ENCODE results near the gene GUCA2A. TPM values are rescaled to one million over a fixed set of nuclear protein-coding genes. Genes with fewer than 3 reads are reported as not detected.

GUCA2A gene
- total and polyA plus RNA-seq, 2 of the 13 experiments (the other 11 are each of a cell fraction or from before 2014, with no cell fraction given), result not detected

DNA sequence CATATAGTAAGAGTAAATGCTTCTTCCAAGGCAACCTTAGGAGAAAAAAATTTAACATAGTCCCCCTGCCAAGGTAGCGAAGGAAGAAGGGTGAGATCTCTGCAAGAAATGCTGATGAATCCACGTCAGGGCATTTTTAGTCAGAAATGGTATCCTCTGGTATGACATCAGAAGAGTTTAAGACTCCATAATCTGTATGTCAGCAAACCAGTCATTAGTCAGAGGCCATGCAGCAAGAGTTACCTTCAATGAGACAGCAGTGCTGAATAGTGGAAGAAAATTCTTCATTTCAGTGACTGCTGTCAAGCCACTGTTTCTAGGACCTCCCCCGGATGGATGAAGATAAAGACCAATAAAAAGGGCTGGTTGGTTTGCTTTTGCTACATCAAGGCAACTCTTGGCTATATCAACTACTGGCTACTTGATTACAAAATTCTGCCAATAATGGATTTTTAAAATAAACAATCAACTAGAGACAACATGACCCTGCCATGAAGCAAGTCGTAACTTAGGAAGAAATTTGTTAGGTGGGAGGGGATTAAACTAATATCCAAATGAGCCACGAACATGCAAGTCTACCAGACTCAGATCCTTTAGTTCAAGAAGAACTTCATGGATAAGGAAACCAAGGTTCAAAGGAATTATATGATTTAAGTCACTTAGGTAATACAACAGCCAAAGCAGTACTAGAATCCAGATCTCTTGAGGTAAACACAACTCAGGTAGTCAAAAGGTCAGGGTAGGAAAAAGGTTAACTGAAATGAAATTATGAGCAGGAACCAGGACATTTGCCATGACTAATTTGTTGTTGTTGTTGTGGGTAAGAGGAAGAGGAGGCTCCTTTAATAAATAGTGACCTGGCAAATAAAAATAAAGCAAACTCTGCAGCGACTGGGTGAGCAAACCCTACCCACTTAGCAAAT, 25.6 kb upstream of the GUCA2A start:
- ChIA-PET POLR2A (no interaction called here), CTCF (ENCODE audit: low intra/inter-chr PET ratio, low total read pairs) (no interaction called here)
- Histone ChIP-seq H3K4me2 (ENCODE audit: low read depth, low read length) (no peak overlapping the region), H3K79me2 (ENCODE audit: insufficient read depth, low read length) (no peaks in the 10 kb centered on the region), H3K4me3 (replicated peaks in 1 of 3; ENCODE audit: insufficient read depth in 1 of 3, low read depth in 2 of 3, low read length in 3 of 3) (no peak overlapping the region), H3K27ac (ENCODE audit: extremely low read length, insufficient read depth, low read length) (no peak overlapping the region), H3K4me1 (ENCODE audit: insufficient read depth, low read length) (0 out of 2 replicates have a peak, but pooled peaks cover 7% of the 10 kb centered on the region), H3K9me3 (ENCODE audit: low read length) (no peaks in the 10 kb centered on the region), H3K27me3 (ENCODE audit: control insufficient read depth in 1 of 2, insufficient read depth in 2 of 2, low read length in 2 of 2) (no peaks in the 10 kb centered on the region), H3K36me3 (replicated peaks in 1 of 2; ENCODE audit: control insufficient read depth in 1 of 2, insufficient read depth in 2 of 2, low read length in 2 of 2) (peaks cover 17 to 75% of the 10 kb centered on the region in 2 experiments), H3K9ac (ENCODE audit: insufficient read depth, low read depth, low read length) (no peak overlapping the region), H4K20me1 (ENCODE audit: insufficient read depth, low read length) (no peaks in the 10 kb centered on the region), H2AFZ (ENCODE audit: low read length) (no peak overlapping the region)
- ATAC-seq (no peak), DNase-seq (ENCODE audit: low spot score) (no peak), FAIRE-seq (no peak)
- intact Hi-C loops (cut with micrococcal nuclease; ENCODE audit: unreplicated experiment) (no loop called here), in situ Hi-C loops (cut with HindIII; ENCODE audit: extremely low pct_ligation_motif_present, low pct_unique_long_range_greater_than_20kb) (no loop called here)
- no TSS peak for BruUV-seq (replicated peaks)
- TF ChIP-seq MAFK (conservative IDR thresholded peaks at IDR 0.05 in 1 of 2, IDR thresholded peaks at IDR 0.05 in 1 of 2; ENCODE audit: low read length in 2 of 2), result no peak
- TF ChIP-seq ZNF768 (CRISPR knock-in tag; IDR thresholded peaks at IDR 0.05), result no peak
- TF ChIP-seq TAF1 (CRISPR knock-in tag; IDR thresholded peaks at IDR 0.05), result no peak
- no peak for TF ChIP-seq ZNF678 (CRISPR knock-in tag; IDR thresholded peaks at IDR 0.05)
- TF ChIP-seq, protein P1, sequence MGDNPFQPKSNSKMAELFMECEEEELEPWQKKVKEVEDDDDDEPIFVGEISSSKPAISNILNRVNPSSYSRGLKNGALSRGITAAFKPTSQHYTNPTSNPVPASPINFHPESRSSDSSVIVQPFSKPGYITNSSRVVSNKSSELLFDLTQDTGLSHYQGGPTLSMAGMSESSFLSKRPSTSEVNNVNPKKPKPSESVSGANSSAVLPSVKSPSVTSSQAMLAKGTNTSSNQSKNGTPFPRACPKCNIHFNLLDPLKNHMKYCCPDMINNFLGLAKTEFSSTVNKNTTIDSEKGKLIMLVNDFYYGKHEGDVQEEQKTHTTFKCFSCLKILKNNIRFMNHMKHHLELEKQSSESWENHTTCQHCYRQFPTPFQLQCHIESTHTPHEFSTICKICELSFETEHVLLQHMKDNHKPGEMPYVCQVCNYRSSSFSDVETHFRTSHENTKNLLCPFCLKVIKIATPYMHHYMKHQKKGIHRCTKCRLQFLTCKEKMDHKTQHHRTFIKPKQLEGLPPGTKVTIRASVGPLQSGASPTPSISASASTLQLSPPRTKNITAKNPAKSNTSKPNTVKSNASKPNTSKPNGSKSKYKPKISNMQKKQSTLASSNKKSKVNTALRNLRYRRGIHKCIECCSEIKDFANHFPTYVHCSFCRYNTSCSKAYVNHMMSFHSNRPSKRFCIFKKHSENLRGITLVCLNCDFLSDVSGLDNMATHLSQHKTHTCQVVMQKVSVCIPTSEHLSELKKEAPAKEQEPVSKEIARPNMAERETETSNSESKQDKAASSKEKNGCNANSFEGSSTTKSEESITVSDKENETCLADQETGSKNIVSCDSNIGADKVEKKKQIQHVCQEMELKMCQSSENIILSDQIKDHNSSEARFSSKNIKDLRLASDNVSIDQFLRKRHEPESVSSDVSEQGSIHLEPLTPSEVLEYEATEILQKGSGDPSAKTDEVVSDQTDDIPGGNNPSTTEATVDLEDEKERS (CRISPR knock-in tag; IDR thresholded peaks at IDR 0.05), result no peak
- no peak for TF ChIP-seq PCBP2 (optimal IDR thresholded peaks at IDR 0.05; ENCODE audit: low read depth, low read length, poor library complexity, severe bottlenecking)
- TF ChIP-seq BRCA1 (CRISPR knock-in tag; IDR thresholded peaks at IDR 0.05), result no peak
- TF ChIP-seq, protein P2, sequence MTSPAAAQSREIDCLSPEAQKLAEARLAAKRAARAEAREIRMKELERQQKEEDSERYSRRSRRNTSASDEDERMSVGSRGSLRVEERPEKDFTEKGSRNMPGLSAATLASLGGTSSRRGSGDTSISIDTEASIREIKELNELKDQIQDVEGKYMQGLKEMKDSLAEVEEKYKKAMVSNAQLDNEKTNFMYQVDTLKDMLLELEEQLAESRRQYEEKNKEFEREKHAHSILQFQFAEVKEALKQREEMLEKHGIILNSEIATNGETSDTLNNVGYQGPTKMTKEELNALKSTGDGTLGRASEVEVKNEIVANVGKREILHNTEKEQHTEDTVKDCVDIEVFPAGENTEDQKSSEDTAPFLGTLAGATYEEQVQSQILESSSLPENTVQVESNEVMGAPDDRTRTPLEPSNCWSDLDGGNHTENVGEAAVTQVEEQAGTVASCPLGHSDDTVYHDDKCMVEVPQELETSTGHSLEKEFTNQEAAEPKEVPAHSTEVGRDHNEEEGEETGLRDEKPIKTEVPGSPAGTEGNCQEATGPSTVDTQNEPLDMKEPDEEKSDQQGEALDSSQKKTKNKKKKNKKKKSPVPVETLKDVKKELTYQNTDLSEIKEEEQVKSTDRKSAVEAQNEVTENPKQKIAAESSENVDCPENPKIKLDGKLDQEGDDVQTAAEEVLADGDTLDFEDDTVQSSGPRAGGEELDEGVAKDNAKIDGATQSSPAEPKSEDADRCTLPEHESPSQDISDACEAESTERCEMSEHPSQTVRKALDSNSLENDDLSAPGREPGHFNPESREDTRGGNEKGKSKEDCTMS (CRISPR knock-in tag; conservative IDR thresholded peaks at IDR 0.05), result no peak
- TF ChIP-seq SETDB1 (CRISPR knock-in tag; IDR thresholded peaks at IDR 0.05; ENCODE audit: borderline replicate concordance), result no peak
- TF ChIP-seq TCF7 (IDR thresholded peaks at IDR 0.05; ENCODE audit: low read depth), result no peak
- no peak for TF ChIP-seq MTA3 (CRISPR knock-in tag; IDR thresholded peaks at IDR 0.05)
- TF ChIP-seq TRIM24 (CRISPR knock-in tag; IDR thresholded peaks at IDR 0.05), result no peak
- no peak for TF ChIP-seq SIN3A (IDR thresholded peaks at IDR 0.05; ENCODE audit: borderline replicate concordance, low read depth, low read length)
- TF ChIP-seq NFKB2 (CRISPR knock-in tag; IDR thresholded peaks at IDR 0.05; ENCODE audit: borderline replicate concordance), result no peak
- no peak for TF ChIP-seq JUND (CRISPR knock-in tag; IDR thresholded peaks at IDR 0.05)
- WGBS (ENCODE audit: low lambda C conversion rate), result 97% methylated on average over 6 of the region's 6 CpGs

Measured in HepG2 (cell line).